Measurements from ENCODE around the gene MRTFA. TPM values are rescaled to one million over a fixed set of nuclear protein-coding genes. Genes with fewer than 3 reads are reported as not detected.

Gene MRTFA
- polyA plus RNA-seq, 2 donors: 10.7 to 16.5 TPM

DNA sequence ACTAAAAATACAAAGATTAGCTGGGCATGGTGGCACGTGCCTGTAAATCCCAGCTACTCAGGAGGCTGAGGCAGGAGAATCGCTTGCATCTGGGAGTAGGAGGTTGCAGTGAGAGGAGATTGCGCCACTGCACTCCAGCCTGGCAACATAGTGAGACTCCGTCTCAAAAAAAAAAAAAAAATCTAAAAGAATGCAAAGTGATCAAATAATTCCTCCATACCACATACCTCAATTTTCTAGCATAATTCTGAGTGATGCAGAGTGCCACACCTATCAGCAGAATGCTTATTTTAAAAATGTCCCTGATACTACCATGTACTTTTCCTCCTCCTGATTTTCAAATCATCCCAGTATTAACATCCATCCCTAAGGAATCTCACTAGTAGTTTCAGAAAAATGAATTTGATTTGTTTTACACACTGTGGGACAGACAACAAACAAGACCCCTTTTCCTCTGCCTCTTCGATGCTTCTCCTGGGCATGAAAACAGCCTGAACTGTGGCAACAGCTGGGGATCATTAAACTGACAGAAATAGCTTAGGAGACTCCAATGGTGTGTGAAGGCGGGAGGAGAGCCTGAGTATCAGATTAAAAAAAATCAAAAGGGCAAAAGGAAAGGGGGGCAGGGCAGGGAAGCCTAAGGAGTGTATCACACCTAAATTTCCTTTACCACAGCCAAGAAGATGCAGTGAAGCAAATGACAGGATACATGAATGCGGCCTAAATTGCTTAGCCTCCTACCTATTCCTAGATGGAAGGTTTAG lies 151.4 kb downstream of the MRTFA start:
- Histone ChIP-seq H3K9me3 (ENCODE audit: control insufficient read depth in 2 of 2, insufficient read depth in 1 of 2, low read depth in 1 of 2, low read length in 1 of 2) (no peaks in the 10 kb centered on the region), H3K27ac (ENCODE audit: low read depth in 2 of 2, low read length in 1 of 2) (peak overlapping the region in 1 of 2 donors; percentile 47), H3K4me1 (ENCODE audit: control insufficient read depth in 2 of 2, insufficient read depth in 2 of 2, low read length in 1 of 2) (peaks cover 0 to 3% of the 10 kb centered on the region in 2 donors), H3K27me3 (ENCODE audit: control insufficient read depth in 1 of 2, insufficient read depth in 2 of 2, low read length in 2 of 2) (no peaks in the 10 kb centered on the region), H3K4me3 (ENCODE audit: low read depth in 1 of 2, low read length in 2 of 2) (no peak overlapping the region), H3K36me3 (ENCODE audit: control insufficient read depth in 2 of 2, insufficient read depth in 2 of 2, low read length in 1 of 2) (no peaks in the 10 kb centered on the region)
- WGBS, 2 donors: 79% methylated on average over 7 of the region's 7 CpGs

DNA sequence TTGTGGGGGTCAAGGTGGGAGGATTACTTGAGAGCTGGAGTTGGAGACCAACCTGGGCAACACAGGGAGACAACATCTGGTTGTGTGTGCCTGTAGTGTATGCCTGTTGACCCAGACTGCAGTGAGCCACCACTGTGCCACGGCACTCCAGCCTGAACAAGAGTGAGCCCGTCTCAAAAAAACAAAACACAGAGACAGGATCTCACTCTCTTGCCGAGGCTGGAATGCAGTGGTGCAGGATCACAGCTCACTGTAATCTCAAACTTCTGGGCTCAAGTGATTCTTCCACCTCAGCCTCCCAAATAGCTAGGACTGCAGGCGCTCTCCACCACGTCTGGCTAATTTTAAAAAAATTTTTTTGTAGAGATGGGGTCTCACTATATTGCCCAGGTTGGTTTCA lies 153.6 kb downstream of the MRTFA start:
- Histone ChIP-seq H3K27ac (ENCODE audit: low read depth in 2 of 2, low read length in 1 of 2) (peak overlapping the region in 1 of 2 donors; percentile 26), H3K4me1 (ENCODE audit: control insufficient read depth in 2 of 2, insufficient read depth in 2 of 2, low read length in 1 of 2) (peaks cover 0 to 3% of the 10 kb centered on the region in 2 donors), H3K36me3 (ENCODE audit: control insufficient read depth in 2 of 2, insufficient read depth in 2 of 2, low read length in 1 of 2) (no peaks in the 10 kb centered on the region), H3K4me3 (ENCODE audit: low read depth in 1 of 2, low read length in 2 of 2) (no peak overlapping the region), H3K9me3 (ENCODE audit: control insufficient read depth in 2 of 2, insufficient read depth in 1 of 2, low read depth in 1 of 2, low read length in 1 of 2) (no peaks in the 10 kb centered on the region), H3K27me3 (ENCODE audit: control insufficient read depth in 1 of 2, insufficient read depth in 2 of 2, low read length in 2 of 2) (no peaks in the 10 kb centered on the region)
- WGBS, 2 donors: 73 to 82% methylated on average over 5 of the region's 5 CpGs

DNA sequence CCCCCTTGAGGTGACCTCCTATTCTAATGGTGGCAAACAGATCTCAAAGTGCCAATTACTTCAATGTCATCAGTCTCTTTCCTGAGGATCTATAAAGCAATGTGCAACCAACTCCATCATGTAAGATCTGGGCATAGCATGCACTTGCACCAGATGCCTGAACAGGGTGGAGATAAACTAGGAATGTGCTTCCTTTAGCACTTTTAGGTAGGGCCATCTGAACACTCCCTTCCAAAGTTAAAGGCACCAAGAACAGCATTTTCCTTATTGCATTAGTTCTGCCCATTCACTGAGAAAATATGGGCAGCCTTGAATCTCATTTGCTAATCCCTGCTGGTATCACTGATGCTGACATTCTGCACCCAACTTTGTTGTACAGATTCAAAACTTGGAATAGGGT lies 154.1 kb downstream of the MRTFA start:
- Histone ChIP-seq H3K36me3 (ENCODE audit: control insufficient read depth in 2 of 2, insufficient read depth in 2 of 2, low read length in 1 of 2) (no peaks in the 10 kb centered on the region), H3K9me3 (ENCODE audit: control insufficient read depth in 2 of 2, insufficient read depth in 1 of 2, low read depth in 1 of 2, low read length in 1 of 2) (no peaks in the 10 kb centered on the region), H3K4me3 (ENCODE audit: low read depth in 1 of 2, low read length in 2 of 2) (no peak overlapping the region), H3K27me3 (ENCODE audit: control insufficient read depth in 1 of 2, insufficient read depth in 2 of 2, low read length in 2 of 2) (no peaks in the 10 kb centered on the region), H3K4me1 (ENCODE audit: control insufficient read depth in 2 of 2, insufficient read depth in 2 of 2, low read length in 1 of 2) (peaks cover 0 to 3% of the 10 kb centered on the region in 2 donors), H3K27ac (ENCODE audit: low read depth in 2 of 2, low read length in 1 of 2) (no peak overlapping the region)

GRCh38 chr22:40480996-40481395 lies 155.5 kb downstream of the MRTFA start:
- WGBS, 2 donors: 73 to 80% methylated on average over 5 of the region's 5 CpGs
- no peak overlapping the region for H3K4me3 ChIP-seq (ENCODE audit: low read depth in 1 of 2, low read length in 2 of 2)
- H3K27ac ChIP-seq (ENCODE audit: low read depth in 2 of 2, low read length in 1 of 2): no peak overlapping the region
- H3K27me3 ChIP-seq (ENCODE audit: control insufficient read depth in 1 of 2, insufficient read depth in 2 of 2, low read length in 2 of 2): no peaks in the 10 kb centered on the region
- no peaks in the 10 kb centered on the region for H3K36me3 ChIP-seq (ENCODE audit: control insufficient read depth in 2 of 2, insufficient read depth in 2 of 2, low read length in 1 of 2)
- H3K4me1 ChIP-seq (ENCODE audit: control insufficient read depth in 2 of 2, insufficient read depth in 2 of 2, low read length in 1 of 2): no peaks in the 10 kb centered on the region
- H3K9me3 ChIP-seq (ENCODE audit: control insufficient read depth in 2 of 2, insufficient read depth in 1 of 2, low read depth in 1 of 2, low read length in 1 of 2): no peaks in the 10 kb centered on the region

GRCh38 chr22:40479887-40480538 lies 156.5 kb downstream of the MRTFA start:
- Histone ChIP-seq H3K4me1 (ENCODE audit: control insufficient read depth in 2 of 2, insufficient read depth in 2 of 2, low read length in 1 of 2) (no peaks in the 10 kb centered on the region), H3K27ac (ENCODE audit: low read depth in 2 of 2, low read length in 1 of 2) (no peak overlapping the region)
- WGBS, 2 donors: 77 to 81% methylated on average over 2 of the region's 2 CpGs

GRCh38 chr22:40479126-40479800 lies 157.3 kb downstream of the MRTFA start:
- Histone ChIP-seq H3K4me1 (ENCODE audit: control insufficient read depth in 2 of 2, insufficient read depth in 2 of 2, low read length in 1 of 2) (no peaks in the 10 kb centered on the region), H3K36me3 (ENCODE audit: control insufficient read depth in 2 of 2, insufficient read depth in 2 of 2, low read length in 1 of 2) (no peaks in the 10 kb centered on the region)
- whole genome bisulfite sequencing, 2 donors: 91 to 93% methylated on average over 6 of the region's 6 CpGs

More at GRCh38 chr22:40479887-40480538, 156.5 kb downstream of the MRTFA start:
- no peaks in the 10 kb centered on the region for H3K36me3 ChIP-seq (ENCODE audit: control insufficient read depth in 2 of 2, insufficient read depth in 2 of 2, low read length in 1 of 2)
- no peaks in the 10 kb centered on the region for H3K9me3 ChIP-seq (ENCODE audit: control insufficient read depth in 2 of 2, insufficient read depth in 1 of 2, low read depth in 1 of 2, low read length in 1 of 2)
- H3K4me3 ChIP-seq (ENCODE audit: low read depth in 1 of 2, low read length in 2 of 2): no peak overlapping the region
- H3K27me3 ChIP-seq (ENCODE audit: control insufficient read depth in 1 of 2, insufficient read depth in 2 of 2, low read length in 2 of 2): no peaks in the 10 kb centered on the region

GRCh38 chr22:40478338-40479125 lies 158.0 kb downstream of the MRTFA start:
- 85 to 91% methylated on average over 11 of the region's 11 CpGs for WGBS, 2 donors
- H3K4me1 ChIP-seq (ENCODE audit: control insufficient read depth in 2 of 2, insufficient read depth in 2 of 2, low read length in 1 of 2): no peaks in the 10 kb centered on the region
- no peak overlapping the region for H3K27ac ChIP-seq (ENCODE audit: low read depth in 2 of 2, low read length in 1 of 2)

More at GRCh38 chr22:40479126-40479800, 157.3 kb downstream of the MRTFA start:
- Histone ChIP-seq H3K9me3 (ENCODE audit: control insufficient read depth in 2 of 2, insufficient read depth in 1 of 2, low read depth in 1 of 2, low read length in 1 of 2) (no peaks in the 10 kb centered on the region), H3K27me3 (ENCODE audit: control insufficient read depth in 1 of 2, insufficient read depth in 2 of 2, low read length in 2 of 2) (no peaks in the 10 kb centered on the region), H3K27ac (ENCODE audit: low read depth in 2 of 2, low read length in 1 of 2) (no peak overlapping the region), H3K4me3 (ENCODE audit: low read depth in 1 of 2, low read length in 2 of 2) (no peak overlapping the region)

GRCh38 chr22:40477683-40478337 lies 158.7 kb downstream of the MRTFA start:
- Histone ChIP-seq H3K27me3 (ENCODE audit: control insufficient read depth in 1 of 2, insufficient read depth in 2 of 2, low read length in 2 of 2) (no peaks in the 10 kb centered on the region), H3K4me3 (ENCODE audit: low read depth in 1 of 2, low read length in 2 of 2) (no peak overlapping the region), H3K9me3 (ENCODE audit: control insufficient read depth in 2 of 2, insufficient read depth in 1 of 2, low read depth in 1 of 2, low read length in 1 of 2) (no peaks in the 10 kb centered on the region), H3K36me3 (ENCODE audit: control insufficient read depth in 2 of 2, insufficient read depth in 2 of 2, low read length in 1 of 2) (no peaks in the 10 kb centered on the region), H3K4me1 (ENCODE audit: control insufficient read depth in 2 of 2, insufficient read depth in 2 of 2, low read length in 1 of 2) (no peaks in the 10 kb centered on the region), H3K27ac (ENCODE audit: low read depth in 2 of 2, low read length in 1 of 2) (no peak overlapping the region)
- WGBS, 2 donors: 60 to 62% methylated on average over 5 of the region's 5 CpGs

More at GRCh38 chr22:40478338-40479125, 158.0 kb downstream of the MRTFA start:
- Histone ChIP-seq H3K4me3 (ENCODE audit: low read depth in 1 of 2, low read length in 2 of 2) (no peak overlapping the region), H3K36me3 (ENCODE audit: control insufficient read depth in 2 of 2, insufficient read depth in 2 of 2, low read length in 1 of 2) (no peaks in the 10 kb centered on the region), H3K27me3 (ENCODE audit: control insufficient read depth in 1 of 2, insufficient read depth in 2 of 2, low read length in 2 of 2) (no peaks in the 10 kb centered on the region), H3K9me3 (ENCODE audit: control insufficient read depth in 2 of 2, insufficient read depth in 1 of 2, low read depth in 1 of 2, low read length in 1 of 2) (no peaks in the 10 kb centered on the region)

GRCh38 chr22:40476341-40476740 lies 160.2 kb downstream of the MRTFA start:
- no peak overlapping the region for H3K4me3 ChIP-seq (ENCODE audit: low read depth in 1 of 2, low read length in 2 of 2)
- no peaks in the 10 kb centered on the region for H3K4me1 ChIP-seq (ENCODE audit: control insufficient read depth in 2 of 2, insufficient read depth in 2 of 2, low read length in 1 of 2)
- 87 to 96% methylated on average over 4 of the region's 4 CpGs for WGBS, 2 donors
- no peak overlapping the region for H3K27ac ChIP-seq (ENCODE audit: low read depth in 2 of 2, low read length in 1 of 2)
- no peaks in the 10 kb centered on the region for H3K27me3 ChIP-seq (ENCODE audit: control insufficient read depth in 1 of 2, insufficient read depth in 2 of 2, low read length in 2 of 2)
- H3K9me3 ChIP-seq (ENCODE audit: control insufficient read depth in 2 of 2, insufficient read depth in 1 of 2, low read depth in 1 of 2, low read length in 1 of 2): no peaks in the 10 kb centered on the region
- H3K36me3 ChIP-seq (ENCODE audit: control insufficient read depth in 2 of 2, insufficient read depth in 2 of 2, low read length in 1 of 2): no peaks in the 10 kb centered on the region

All from esophagus (tissue), 2 donors.